Suprapubic skin (tissue), 4 donors: ENCODE data around the gene NR2E3. TPM values are rescaled to one million over a fixed set of nuclear protein-coding genes. Genes with fewer than 3 reads are reported as not detected.
"Not testable (repeated sequence)": the region's sequence is repeated elsewhere in the genome, so short reads cannot be mapped to it uniquely, and the experiment has no call there.

Experiments used
- DNase-seq, 2 donors: peaks; one replicate each; pipeline ENCODE4 v3.0.0-alpha.2; 2019; ENCODE audit warnings: low spot score in 2 of 2
- H3K27ac ChIP-seq: fragments of 200-600 bp; sonication (generic); one replicate; pipeline ENCODE4 v1.5.1; 2019
- H3K27me3 ChIP-seq: fragments of 200-600 bp; sonication (generic); one replicate; pipeline ENCODE4 v1.5.1; 2019
- H3K36me3 ChIP-seq: fragments of 200-600 bp; sonication (generic); one replicate; pipeline ENCODE4 v1.5.1; 2019
- H3K4me1 ChIP-seq: fragments of 200-600 bp; sonication (generic); one replicate; pipeline ENCODE4 v1.5.1; 2019
- H3K4me3 ChIP-seq: fragments of 200-600 bp; sonication (generic); one replicate; pipeline ENCODE4 v1.5.1; 2019; ENCODE audit warnings: mild to moderate bottlenecking
- H3K9me3 ChIP-seq: fragments of 200-600 bp; sonication (generic); one replicate; pipeline ENCODE4 v1.5.1; 2019
- CTCF ChIP-seq, 2 donors: fragments of 200-600 bp in 1 of 2; fragments of 450-650 bp in 1 of 2; sonication (generic) in 1 of 2; IDR thresholded peaks; one replicate each; pipeline ENCODE4 v1.5.1; 2016 to 2019; ENCODE audit warnings: antibody characterized with exemption in 2 of 2, mild to moderate bottlenecking in 1 of 2, moderate library complexity in 1 of 2
- EP300 ChIP-seq: sonication (generic); formaldehyde crosslinking; IDR thresholded peaks from one replicate; pipeline ENCODE4 v1.6.1; 2017; ENCODE audit warnings: antibody characterized with exemption
- POLR2A ChIP-seq, 2 donors: fragments of 450-650 bp; IDR thresholded peaks; one replicate each; pipeline ENCODE4 v1.6.1; 2017; ENCODE audit warnings: antibody characterized with exemption in 2 of 2, mild to moderate bottlenecking in 2 of 2, moderate library complexity in 2 of 2
- POLR2AphosphoS5 ChIP-seq, 3 donors: sonication (generic); formaldehyde crosslinking; IDR thresholded peaks; one replicate each; pipeline ENCODE4 v1.6.1; 2017; ENCODE audit warnings: antibody characterized with exemption in 3 of 3
- WGBS: methylation state at CpG from one replicate; pipeline ENCODE4 v1.1.5; 2018; 5-methylcytosine and 5-hydroxymethylcytosine counted together
- total RNA-seq, 4 donors: library from RNA; depleted of rRNA; stranded (reverse); fragments of >200 nt; gene quantifications; one replicate each; pipeline ENCODE4 v1.1.0, GENCODE V29; 2016

NR2E3 gene
- total RNA-seq, 4 donors from 2014 or later: 0.48 TPM; not detected in 3

GRCh38 chr15:71841563-71841962 lies 31.2 kb downstream of the NR2E3 start:
- DNase-seq: no peak
- Histone ChIP-seq H3K4me3 (no peak overlapping the region), H3K4me1 (no peaks in the 10 kb centered on the region), H3K36me3 (peaks cover 48% of the 10 kb centered on the region), H3K9me3 (no peaks in the 10 kb centered on the region), H3K27me3 (no peaks in the 10 kb centered on the region), H3K27ac (no peak overlapping the region)
- WGBS: 98% methylated on average over 3 of the region's 3 CpGs
- TF ChIP-seq POLR2A (IDR thresholded peaks at IDR 0.05) (no peak), CTCF (IDR thresholded peaks at IDR 0.05) (no peak), EP300 (no peak), POLR2AphosphoS5 (IDR thresholded peaks at IDR 0.05) (no peak)

- Histone ChIP-seq H3K4me1 (no peaks in the 10 kb centered on the region), H3K9me3 (no peaks in the 10 kb centered on the region), H3K27ac (no peak overlapping the region), H3K4me3 (no peak overlapping the region), H3K27me3 (no peaks in the 10 kb centered on the region), H3K36me3 (peaks cover 76% of the 10 kb centered on the region)
- 87% methylated on average over 2 of the region's 2 CpGs for WGBS
- TF ChIP-seq POLR2A (IDR thresholded peaks at IDR 0.05) (no peak), CTCF (IDR thresholded peaks at IDR 0.05) (no peak), POLR2AphosphoS5 (IDR thresholded peaks at IDR 0.05) (no peak), EP300 (no peak)
- DNase-seq: no peak
These were observed 34.6 kb downstream of the NR2E3 start for GRCh38 chr15:71844916-71845315.

- Histone ChIP-seq H3K4me3 (no peak overlapping the region), H3K27ac (no peak overlapping the region), H3K4me1 (no peaks in the 10 kb centered on the region), H3K9me3 (no peaks in the 10 kb centered on the region), H3K36me3 (peaks cover 71% of the 10 kb centered on the region), H3K27me3 (no peaks in the 10 kb centered on the region)
- 97% methylated on average over 1 of the region's 1 CpG for WGBS
- no peak for TF ChIP-seq CTCF (IDR thresholded peaks at IDR 0.05)
- no peak for DNase-seq
These were observed 43.2 kb downstream of the NR2E3 start for GRCh38 chr15:71853543-71853942.

GRCh38 chr15:71858232-71858631 lies 47.9 kb downstream of the NR2E3 start:
- not testable (repeated sequence) for DNase-seq, H3K9me3 ChIP-seq, H3K27me3 ChIP-seq, H3K4me3 ChIP-seq, H3K27ac ChIP-seq, H3K4me1 ChIP-seq
- 96% methylated on average over 4 of the region's 4 CpGs for WGBS
- H3K36me3 ChIP-seq: peaks cover 44% of the 10 kb centered on the region
